Omental fat pad (tissue), 4 donors: ENCODE data around the gene MAG. TPM values are rescaled to one million over a fixed set of nuclear protein-coding genes. Genes with fewer than 3 reads are reported as not detected.

Experiments
- ATAC-seq: fragments of 150-250 bp; one replicate; pipeline ENCODE4 v1.9.1; 2016; ENCODE audit warnings: mild to moderate bottlenecking, moderate library complexity; ENCODE audit not compliant: low FRiP score
- DNase-seq: peaks from one replicate; pipeline ENCODE4 v3.0.0-alpha.2; 2019; ENCODE audit warnings: low spot score
- total RNA-seq, 4 donors: library from RNA; depleted of rRNA; stranded (reverse); fragments of >200 nt; gene quantifications; one replicate each; pipeline ENCODE4 v1.1.0, GENCODE V29; 2016
- TF ChIP-seq, protein P1 (sequence below), 3 donors: fragments of 450-650 bp; IDR thresholded peaks; one replicate each; pipeline ENCODE4 v1.5.1; 2016 to 2017; ENCODE audit warnings: antibody characterized with exemption in 3 of 3, mild to moderate bottlenecking in 3 of 3, moderate library complexity in 2 of 3

MAG gene
- total RNA-seq, 4 donors from 2014 or later: not detected

DNA sequence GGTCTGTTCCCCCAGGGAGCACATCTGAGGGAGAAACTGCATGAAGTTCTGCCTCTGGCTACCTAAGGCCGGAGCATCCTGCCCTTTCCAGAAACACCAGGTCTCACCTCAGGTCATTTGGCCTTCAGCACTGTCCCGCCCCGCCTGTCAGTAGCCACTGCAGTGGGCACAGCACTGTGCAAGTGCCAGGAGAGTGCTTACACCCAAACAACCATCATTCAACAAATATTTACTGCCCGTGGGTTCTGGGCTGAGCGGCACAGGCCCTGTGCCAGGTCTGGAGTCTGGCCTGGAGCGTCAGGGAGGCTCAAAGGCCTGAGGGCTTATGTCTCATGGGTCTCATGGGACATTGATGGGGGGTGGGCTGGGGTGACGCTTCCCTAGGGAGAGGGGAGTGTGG is 20.4 kb upstream of the MAG start:
- ATAC-seq: no peak
- DNase-seq: no peak
- TF ChIP-seq, protein P1, sequence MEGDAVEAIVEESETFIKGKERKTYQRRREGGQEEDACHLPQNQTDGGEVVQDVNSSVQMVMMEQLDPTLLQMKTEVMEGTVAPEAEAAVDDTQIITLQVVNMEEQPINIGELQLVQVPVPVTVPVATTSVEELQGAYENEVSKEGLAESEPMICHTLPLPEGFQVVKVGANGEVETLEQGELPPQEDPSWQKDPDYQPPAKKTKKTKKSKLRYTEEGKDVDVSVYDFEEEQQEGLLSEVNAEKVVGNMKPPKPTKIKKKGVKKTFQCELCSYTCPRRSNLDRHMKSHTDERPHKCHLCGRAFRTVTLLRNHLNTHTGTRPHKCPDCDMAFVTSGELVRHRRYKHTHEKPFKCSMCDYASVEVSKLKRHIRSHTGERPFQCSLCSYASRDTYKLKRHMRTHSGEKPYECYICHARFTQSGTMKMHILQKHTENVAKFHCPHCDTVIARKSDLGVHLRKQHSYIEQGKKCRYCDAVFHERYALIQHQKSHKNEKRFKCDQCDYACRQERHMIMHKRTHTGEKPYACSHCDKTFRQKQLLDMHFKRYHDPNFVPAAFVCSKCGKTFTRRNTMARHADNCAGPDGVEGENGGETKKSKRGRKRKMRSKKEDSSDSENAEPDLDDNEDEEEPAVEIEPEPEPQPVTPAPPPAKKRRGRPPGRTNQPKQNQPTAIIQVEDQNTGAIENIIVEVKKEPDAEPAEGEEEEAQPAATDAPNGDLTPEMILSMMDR (IDR thresholded peaks at IDR 0.05): no peak

DNA sequence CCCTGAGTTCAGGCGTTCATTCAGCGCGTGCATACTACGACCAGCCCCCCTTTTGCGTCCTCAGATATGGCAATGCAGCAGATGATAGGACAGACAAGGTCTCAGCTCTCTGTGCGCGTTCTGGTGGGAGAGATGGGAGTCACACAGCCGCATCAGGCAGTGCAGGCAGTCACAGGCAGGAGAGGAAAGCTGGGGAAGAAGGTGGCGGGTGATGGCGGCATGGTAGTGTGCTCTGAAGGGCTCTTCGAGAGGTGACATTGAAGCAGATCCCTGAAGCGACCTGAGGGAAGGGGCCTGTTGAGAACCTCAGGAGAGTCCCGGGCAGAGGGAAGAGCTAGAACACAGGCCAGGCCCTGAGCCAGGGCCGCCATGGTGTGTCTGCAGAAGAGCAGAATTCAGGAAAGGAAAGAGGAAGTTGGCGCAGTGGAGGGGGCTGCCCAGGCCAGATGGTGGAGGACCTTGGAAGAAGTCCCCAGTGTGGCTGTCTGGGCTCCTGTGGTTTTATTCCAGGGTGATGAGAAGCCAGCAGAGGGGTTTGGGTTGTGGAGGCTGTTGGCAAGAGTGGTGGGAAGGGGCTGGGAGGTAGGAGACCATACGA is 19.7 kb upstream of the MAG start:
- TF ChIP-seq, protein P1 (IDR thresholded peaks at IDR 0.05): no peak
- ATAC-seq (no peak), DNase-seq (no peak)

DNA sequence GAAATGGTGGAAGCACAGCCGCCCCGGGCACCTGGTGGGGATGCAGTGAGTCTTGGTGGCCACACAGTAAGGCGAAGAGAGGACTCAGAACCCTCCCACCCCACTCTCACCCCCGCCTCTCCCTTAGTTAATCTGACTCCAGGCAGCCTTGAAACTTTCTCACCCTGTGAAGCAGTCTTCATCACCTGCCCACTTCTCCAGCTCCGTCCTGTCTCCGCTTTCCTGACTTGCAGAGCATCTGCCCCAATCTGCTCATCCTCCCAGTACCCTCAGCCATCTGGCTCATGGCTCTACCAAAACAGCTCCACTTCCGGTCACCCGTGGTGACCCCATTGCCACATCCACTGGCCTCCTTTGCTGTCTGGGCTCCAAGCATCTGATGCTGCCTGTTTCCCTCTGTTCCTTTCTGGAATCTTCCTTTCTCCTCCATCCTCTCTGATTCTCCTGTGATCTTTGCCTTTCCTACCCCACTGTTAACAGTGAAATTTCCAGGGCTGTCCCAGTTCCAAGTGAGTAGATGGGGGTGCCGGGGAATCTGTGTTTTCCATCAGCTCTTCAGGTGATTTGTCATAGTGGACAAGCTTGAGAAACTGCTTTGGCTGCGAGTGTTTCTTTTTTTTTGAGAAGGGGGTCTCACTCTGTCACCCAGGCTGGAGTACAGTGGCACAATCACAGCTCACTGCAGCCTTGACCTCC is 18.9 kb upstream of the MAG start:
- ATAC-seq (no peak), DNase-seq (no peak)
- TF ChIP-seq, protein P1 (IDR thresholded peaks at IDR 0.05): no peak

DNA sequence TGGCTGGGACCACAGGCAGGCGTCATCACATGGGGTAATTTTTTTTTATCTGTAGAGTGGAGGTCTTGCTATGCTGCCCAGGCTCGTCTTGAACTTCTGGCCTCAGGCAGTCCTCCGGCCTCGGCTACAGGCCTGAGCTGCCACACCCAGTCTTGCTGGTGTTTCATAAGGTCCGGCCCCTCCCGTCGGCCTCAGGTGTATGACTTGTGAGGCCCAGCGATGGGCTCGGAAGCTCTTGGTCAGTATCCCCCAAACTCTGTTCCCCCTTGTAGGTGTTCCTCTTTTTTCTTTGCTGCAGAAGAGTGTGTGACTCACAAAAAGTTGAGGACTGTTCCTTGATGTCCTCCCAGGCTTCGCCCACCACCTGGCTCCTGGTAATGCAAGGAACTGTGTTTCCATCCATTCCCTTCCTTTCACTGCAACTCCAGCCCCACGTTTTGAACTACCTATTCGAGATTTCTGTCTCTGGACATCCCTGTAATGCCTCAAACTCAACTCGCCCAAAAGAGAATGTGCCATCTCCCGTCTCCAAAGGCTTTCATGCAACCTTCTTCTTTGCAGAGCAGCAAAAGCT is 18.2 kb upstream of the MAG start:
- DNase-seq (no peak), ATAC-seq (no peak)
- TF ChIP-seq, protein P1 (IDR thresholded peaks at IDR 0.05): no peak

DNA sequence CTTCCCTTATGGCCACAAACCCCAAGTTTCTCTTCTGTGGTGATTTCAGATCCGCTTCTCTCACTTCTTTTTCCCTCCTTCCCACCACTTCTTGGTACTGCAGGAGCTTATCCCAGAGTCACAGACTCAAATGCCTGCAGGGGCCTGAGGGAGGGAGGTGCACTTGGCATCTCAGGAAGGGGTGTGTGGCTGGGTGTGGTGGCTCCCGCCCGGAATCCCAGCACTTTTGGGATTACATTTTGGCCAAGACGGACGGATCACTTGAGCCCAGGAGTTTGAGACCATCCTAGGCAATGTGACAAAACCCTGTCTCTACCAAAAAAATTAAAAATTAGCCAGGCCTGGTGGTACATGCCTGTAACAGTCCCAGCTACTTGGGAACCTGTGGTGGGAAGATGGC is 17.6 kb upstream of the MAG start:
- ATAC-seq: no peak
- TF ChIP-seq, protein P1 (IDR thresholded peaks at IDR 0.05): no peak
- no peak for DNase-seq

DNA sequence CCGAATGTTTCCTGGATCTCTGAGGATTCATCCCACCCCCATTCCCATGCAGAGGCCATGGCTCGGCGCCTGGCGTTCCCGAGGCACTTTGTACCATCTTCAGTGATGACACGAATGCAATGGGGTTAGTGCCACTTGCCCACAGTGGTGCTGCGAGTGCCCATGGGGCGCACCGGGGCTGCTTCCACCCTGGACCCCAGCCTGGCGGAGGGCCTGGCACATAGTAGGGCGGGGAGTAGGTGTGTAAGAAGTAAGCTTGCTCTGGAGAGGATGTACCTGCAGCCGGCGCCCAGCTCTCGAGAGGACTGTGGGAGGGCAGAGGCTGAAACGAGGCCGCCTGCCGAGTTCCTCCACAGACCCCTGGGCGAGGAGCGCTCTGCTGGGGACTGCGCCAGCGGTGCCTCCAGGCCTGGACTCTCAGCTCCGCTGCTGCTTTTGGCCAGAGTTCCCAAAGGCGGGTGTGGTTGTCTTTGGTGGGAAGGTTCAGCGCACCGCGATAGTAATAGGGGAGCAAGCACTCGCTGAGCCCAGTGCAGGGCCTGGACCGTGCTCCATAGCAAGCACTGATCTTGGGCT is 15.2 kb upstream of the MAG start:
- ATAC-seq: no peak
- TF ChIP-seq, protein P1 (IDR thresholded peaks at IDR 0.05): no peak
- no peak for DNase-seq
